DOHH2 (cell line): ENCODE measurements around the gene CLCN3.

ENCODE experiments used
- H3F3A ChIP-seq: fragments of 200-600 bp; sonication (generic), shearing (Covaris generic); 2 replicates; pipeline ENCODE4 v1.6.0; 2016; ENCODE audit warnings: antibody characterized with exemption, mild to moderate bottlenecking; ENCODE audit not compliant: control insufficient read depth, insufficient read depth
- H3K27ac ChIP-seq: fragments of 200-600 bp; sonication (generic); 2 replicates; pipeline ENCODE4 v1.5.1; 2014; ENCODE audit warnings: low read depth, mild to moderate bottlenecking, low read length, moderate library complexity
- H3K27me3 ChIP-seq: fragments of 200-600 bp; sonication (generic); 2 replicates; pipeline ENCODE4 v1.6.1; 2014; ENCODE audit warnings: mild to moderate bottlenecking, low read length, mixed read lengths; ENCODE audit not compliant: control insufficient read depth
- H3K36me3 ChIP-seq: fragments of 200-600 bp; sonication (generic); 2 replicates; pipeline ENCODE4 v1.6.1; 2014; ENCODE audit warnings: mild to moderate bottlenecking, low read length, moderate library complexity, mixed read lengths; ENCODE audit not compliant: control insufficient read depth
- H3K4me1 ChIP-seq: fragments of 200-600 bp; sonication (generic); 2 replicates; pipeline ENCODE4 v1.6.1; 2014; ENCODE audit warnings: mild to moderate bottlenecking, low read length, mixed read lengths; ENCODE audit not compliant: control insufficient read depth
- H3K4me2 ChIP-seq: fragments of 200-600 bp; sonication (generic); 2 replicates; pipeline ENCODE4 v1.6.0; 2014; ENCODE audit warnings: mild to moderate bottlenecking, low read length, moderate library complexity
- H3K4me3 ChIP-seq: fragments of 200-600 bp; sonication (generic); 2 replicates; pipeline ENCODE4 v1.5.1; 2014; ENCODE audit warnings: mild to moderate bottlenecking, low read length, mixed read lengths
- H3K79me2 ChIP-seq: fragments of 200-600 bp; sonication (generic); 2 replicates; pipeline ENCODE4 v1.6.1; 2014; ENCODE audit warnings: mild to moderate bottlenecking, low read length, mixed read lengths; ENCODE audit not compliant: control insufficient read depth
- H3K9me2 ChIP-seq: fragments of 200-600 bp; sonication (generic); replicated peaks from 2 replicates; pipeline ENCODE4 v1.6.1; 2014; ENCODE audit warnings: mild to moderate bottlenecking, low read length, mixed read lengths; ENCODE audit not compliant: control insufficient read depth
- H3K9me3 ChIP-seq: fragments of 200-600 bp; sonication (generic); 2 replicates; pipeline ENCODE4 v1.6.1; 2014; ENCODE audit warnings: antibody characterized with exemption, low read length, mixed read lengths; ENCODE audit not compliant: control insufficient read depth, insufficient read depth
- H4K20me1 ChIP-seq: fragments of 200-600 bp; sonication (generic); 2 replicates; pipeline ENCODE4 v1.6.0; 2014; ENCODE audit warnings: low read depth, mild to moderate bottlenecking, antibody characterized with exemption, low read length, moderate library complexity; ENCODE audit not compliant: control insufficient read depth, insufficient read depth
- EZH2phosphoT487 ChIP-seq: fragments of 200-600 bp; sonication (generic); IDR thresholded peaks from 2 replicates; pipeline ENCODE4 v1.6.1; 2017; ENCODE audit warnings: borderline replicate concordance, mild to moderate bottlenecking, antibody characterized with exemption, low read length, moderate library complexity, mixed read lengths
- TF ChIP-seq, protein P1 (sequence below): fragments of 200-600 bp; sonication (generic); IDR thresholded peaks from one replicate; pipeline ENCODE4 v1.5.1; 2014; ENCODE audit warnings: antibody characterized with exemption, mild to moderate bottlenecking, low read depth, low read length; ENCODE audit not compliant: poor library complexity, severe bottlenecking

The CLCN3 gene

GRCh38 chr4:169649545-169650226, 29.3 kb downstream of the CLCN3 start:
- no peaks in the 10 kb centered on the region for H3K27me3 ChIP-seq
- H3K9me2 ChIP-seq, result no peaks in the 10 kb centered on the region
- H3K36me3 ChIP-seq, result peaks cover 23% of the 10 kb centered on the region
- H3K79me2 ChIP-seq, result peaks cover 47% of the 10 kb centered on the region
- no peaks in the 10 kb centered on the region; the same call in 1 of the 2 replicates for H3F3A ChIP-seq
- H4K20me1 ChIP-seq, result no peaks in the 10 kb centered on the region
- H3K9me3 ChIP-seq, result no peaks in the 10 kb centered on the region
- H3K4me3 ChIP-seq, result no peak overlapping the region
- H3K4me1 ChIP-seq, result peaks cover 31% of the 10 kb centered on the region
- TF ChIP-seq EZH2phosphoT487, result no peak
- H3K4me2 ChIP-seq, result no peak overlapping the region
- H3K27ac ChIP-seq, result no peak overlapping the region

DNA sequence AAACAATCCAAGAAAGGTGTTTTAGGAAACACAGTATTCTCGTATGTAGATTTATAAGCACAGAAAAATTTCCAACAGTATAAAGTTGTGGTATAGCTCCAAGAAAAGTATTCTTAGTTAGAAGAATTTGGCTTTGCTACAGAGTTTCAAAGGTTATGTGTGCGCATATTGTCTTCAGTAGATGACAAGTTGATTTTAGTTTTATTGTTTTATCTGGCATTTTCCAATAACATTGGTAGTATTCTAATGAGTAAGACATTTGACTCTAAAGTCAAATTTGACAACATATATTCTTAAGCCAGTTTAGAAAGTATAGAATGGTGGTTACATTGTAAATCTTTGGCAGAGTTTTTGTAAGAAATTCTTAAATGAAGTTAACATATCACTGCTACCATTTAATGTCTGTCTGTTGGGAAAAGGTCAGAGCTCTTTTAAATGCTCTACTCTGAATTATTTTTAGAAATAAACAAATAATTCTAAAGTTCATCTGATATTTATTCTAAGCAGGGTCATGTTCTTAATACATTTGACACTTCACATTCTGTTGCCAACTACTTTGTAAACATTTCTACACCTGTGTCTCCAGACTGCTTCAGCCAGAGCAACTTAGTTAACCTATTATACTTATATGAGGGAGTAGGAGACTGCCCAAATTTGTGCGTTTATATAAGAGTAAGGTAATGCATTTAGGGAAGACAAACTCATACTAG, 30.0 kb downstream of the CLCN3 start:
- H3K4me3 ChIP-seq, result no peak overlapping the region
- no peaks in the 10 kb centered on the region for H3K27me3 ChIP-seq
- H3K4me1 ChIP-seq, result peaks cover 31% of the 10 kb centered on the region
- H3K27ac ChIP-seq, result no peak overlapping the region
- TF ChIP-seq, protein P1, sequence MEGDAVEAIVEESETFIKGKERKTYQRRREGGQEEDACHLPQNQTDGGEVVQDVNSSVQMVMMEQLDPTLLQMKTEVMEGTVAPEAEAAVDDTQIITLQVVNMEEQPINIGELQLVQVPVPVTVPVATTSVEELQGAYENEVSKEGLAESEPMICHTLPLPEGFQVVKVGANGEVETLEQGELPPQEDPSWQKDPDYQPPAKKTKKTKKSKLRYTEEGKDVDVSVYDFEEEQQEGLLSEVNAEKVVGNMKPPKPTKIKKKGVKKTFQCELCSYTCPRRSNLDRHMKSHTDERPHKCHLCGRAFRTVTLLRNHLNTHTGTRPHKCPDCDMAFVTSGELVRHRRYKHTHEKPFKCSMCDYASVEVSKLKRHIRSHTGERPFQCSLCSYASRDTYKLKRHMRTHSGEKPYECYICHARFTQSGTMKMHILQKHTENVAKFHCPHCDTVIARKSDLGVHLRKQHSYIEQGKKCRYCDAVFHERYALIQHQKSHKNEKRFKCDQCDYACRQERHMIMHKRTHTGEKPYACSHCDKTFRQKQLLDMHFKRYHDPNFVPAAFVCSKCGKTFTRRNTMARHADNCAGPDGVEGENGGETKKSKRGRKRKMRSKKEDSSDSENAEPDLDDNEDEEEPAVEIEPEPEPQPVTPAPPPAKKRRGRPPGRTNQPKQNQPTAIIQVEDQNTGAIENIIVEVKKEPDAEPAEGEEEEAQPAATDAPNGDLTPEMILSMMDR, result no peak
- TF ChIP-seq EZH2phosphoT487, result no peak
- no peak overlapping the region for H3K4me2 ChIP-seq
- peaks cover 19% of the 10 kb centered on the region for H3K36me3 ChIP-seq
- no peaks in the 10 kb centered on the region for H3K9me3 ChIP-seq
- no peaks in the 10 kb centered on the region; the same call in 1 of the 2 replicates for H3F3A ChIP-seq
- H3K79me2 ChIP-seq, result peaks cover 51% of the 10 kb centered on the region
- no peaks in the 10 kb centered on the region for H3K9me2 ChIP-seq
- no peaks in the 10 kb centered on the region for H4K20me1 ChIP-seq

GRCh38 chr4:169652535-169652934, 32.2 kb downstream of the CLCN3 start:
- Histone ChIP-seq H3K79me2 (peaks cover 66% of the 10 kb centered on the region), H3K36me3 (peaks cover 15% of the 10 kb centered on the region), H3K4me3 (no peak overlapping the region), H3K27ac (no peak overlapping the region), H3K4me2 (no peak overlapping the region), H3F3A (peaks cover 3% of the 10 kb centered on the region), H3K4me1 (peaks cover 31% of the 10 kb centered on the region), H3K9me3 (no peaks in the 10 kb centered on the region), H3K9me2 (no peaks in the 10 kb centered on the region), H3K27me3 (no peaks in the 10 kb centered on the region), H4K20me1 (no peaks in the 10 kb centered on the region)
- no peak for TF ChIP-seq EZH2phosphoT487
- TF ChIP-seq, protein P1, result no peak

- Histone ChIP-seq H3K9me2 (no peaks in the 10 kb centered on the region), H3K27me3 (no peaks in the 10 kb centered on the region), H3K27ac (no peak overlapping the region), H4K20me1 (no peaks in the 10 kb centered on the region), H3K79me2 (peaks cover 74% of the 10 kb centered on the region), H3K4me2 (no peak overlapping the region), H3K36me3 (peaks cover 15% of the 10 kb centered on the region), H3K9me3 (no peaks in the 10 kb centered on the region), H3F3A (peaks cover 14% of the 10 kb centered on the region), H3K4me3 (no peak overlapping the region), H3K4me1 (peaks cover 43% of the 10 kb centered on the region)
- TF ChIP-seq, protein P1, result no peak
Measured at GRCh38 chr4:169655401-169655800, 35.0 kb downstream of the CLCN3 start.
